GM12892 (cell line): Measurements from ENCODE around the gene AMER1.

Experiments used
- DNase-seq: peaks from one replicate; pipeline ENCODE4 v3.0.0; 2011; ENCODE audit not compliant: insufficient read length
- FAIRE-seq: peaks from 2 replicates; lab custom pipeline; 2011; peaks lifted over from hg19 to GRCh38; lab: Jason Lieb, UNC
- POLR2A ChIP-seq: IDR thresholded peaks from 2 replicates; pipeline ENCODE4 v1.6.1; 2011; ENCODE audit warnings: low read depth, low read length, control low read depth
- POLR2AphosphoS5 ChIP-seq: IDR thresholded peaks from 2 replicates; pipeline ENCODE4 v1.6.1; 2011; ENCODE audit warnings: low read depth, low read length, control low read depth
- TAF1 ChIP-seq: IDR thresholded peaks from 2 replicates; pipeline ENCODE4 v1.6.1; 2011; ENCODE audit warnings: low read depth, mild to moderate bottlenecking, control low read depth, low read length, borderline replicate concordance

The AMER1 gene

GRCh38 chrX:64196606-64197005, 8.9 kb downstream of the AMER1 start:
- FAIRE-seq = no peak
- no peak for TF ChIP-seq TAF1
- no peak for TF ChIP-seq POLR2AphosphoS5
- no peak for TF ChIP-seq POLR2A
- no peak for DNase-seq

- no peak for FAIRE-seq
- TF ChIP-seq POLR2AphosphoS5 = no peak
- no peak for TF ChIP-seq POLR2A
- TF ChIP-seq TAF1 = no peak
These were observed 9.6 kb downstream of the AMER1 start for GRCh38 chrX:64195862-64196261.

GRCh38 chrX:64192673-64193072, 12.8 kb downstream of the AMER1 start:
- FAIRE-seq = no peak
- no peak for DNase-seq
- TF ChIP-seq POLR2A (no peak), TAF1 (no peak), POLR2AphosphoS5 (no peak)

More at GRCh38 chrX:64195862-64196261, 9.6 kb downstream of the AMER1 start:
- no peak for DNase-seq

- DNase-seq (no peak), FAIRE-seq (no peak)
- TF ChIP-seq TAF1 = no peak
- no peak for TF ChIP-seq POLR2AphosphoS5
- TF ChIP-seq POLR2A = no peak
These were observed 13.5 kb downstream of the AMER1 start for GRCh38 chrX:64192040-64192439.

GRCh38 chrX:64191281-64192010, 14.1 kb downstream of the AMER1 start:
- DNase-seq (no peak), FAIRE-seq (no peak)
- TF ChIP-seq POLR2A (no peak), POLR2AphosphoS5 (no peak)

GRCh38 chrX:64190136-64190740, 15.3 kb downstream of the AMER1 start:
- TF ChIP-seq POLR2A = no peak
- TF ChIP-seq TAF1 = no peak
- TF ChIP-seq POLR2AphosphoS5 = no peak
- FAIRE-seq = no peak

GRCh38 chrX:64188901-64189300, 16.6 kb downstream of the AMER1 start:
- TF ChIP-seq TAF1 = no peak
- TF ChIP-seq POLR2A = no peak
- FAIRE-seq (no peak), DNase-seq (no peak)

More at GRCh38 chrX:64190136-64190740, 15.3 kb downstream of the AMER1 start:
- DNase-seq = no peak

GRCh38 chrX:64187762-64188150, 17.8 kb downstream of the AMER1 start:
- no peak for TF ChIP-seq POLR2A
- DNase-seq = no peak
- no peak for FAIRE-seq

GRCh38 chrX:64186974-64187761, 18.3 kb downstream of the AMER1 start:
- TF ChIP-seq POLR2AphosphoS5 = no peak
- TF ChIP-seq POLR2A = no peak
- no peak for TF ChIP-seq TAF1
- no peak for DNase-seq
- no peak for FAIRE-seq

- no peak for FAIRE-seq
- DNase-seq = no peak
- TF ChIP-seq POLR2AphosphoS5 = no peak
- no peak for TF ChIP-seq POLR2A
- no peak for TF ChIP-seq TAF1
These were observed 21.1 kb downstream of the AMER1 start for GRCh38 chrX:64184396-64184795.

GRCh38 chrX:64182208-64182607, 23.3 kb downstream of the AMER1 start:
- FAIRE-seq = no peak
- DNase-seq = no peak
- TF ChIP-seq TAF1 (no peak), POLR2AphosphoS5 (no peak), POLR2A (no peak)
